Right ventricle myocardium superior (tissue), 1 donor: ENCODE results near the gene NR2F2. TPM values are rescaled to one million over a fixed set of nuclear protein-coding genes. Genes with fewer than 3 reads are reported as not detected.

ENCODE experiments used
- ATAC-seq: fragments of 200-7000 bp; cut with Tn5 transposase; one replicate; pipeline ENCODE4 v1.9.1; 2020; ENCODE audit warnings: mild to moderate bottlenecking; ENCODE audit not compliant: poor library complexity
- DNase-seq: peaks from one replicate; pipeline ENCODE4 v3.0.0-alpha.2; 2020
- intact Hi-C: fragments of 100-400 bp; cut with DNase I; formaldehyde crosslinking; loops from one replicate; pipeline ENCODE4 v1.11.2; 2022
- total RNA-seq: library from RNA; stranded (reverse); fragmentation: NEBNext Ultra II Directional; extraction: Animal tissue kit (Norgen Biotek cat#: 25700); gene quantifications from one replicate; pipeline ENCODE4 v1.2.1, GENCODE V29; 2021
- donor health status: DM: no; HTN: yes; CAD: no; lungs with severe emphysema.

NR2F2 gene
- total RNA-seq, 1 donor from 2014 or later, result 11.0 TPM

DNA sequence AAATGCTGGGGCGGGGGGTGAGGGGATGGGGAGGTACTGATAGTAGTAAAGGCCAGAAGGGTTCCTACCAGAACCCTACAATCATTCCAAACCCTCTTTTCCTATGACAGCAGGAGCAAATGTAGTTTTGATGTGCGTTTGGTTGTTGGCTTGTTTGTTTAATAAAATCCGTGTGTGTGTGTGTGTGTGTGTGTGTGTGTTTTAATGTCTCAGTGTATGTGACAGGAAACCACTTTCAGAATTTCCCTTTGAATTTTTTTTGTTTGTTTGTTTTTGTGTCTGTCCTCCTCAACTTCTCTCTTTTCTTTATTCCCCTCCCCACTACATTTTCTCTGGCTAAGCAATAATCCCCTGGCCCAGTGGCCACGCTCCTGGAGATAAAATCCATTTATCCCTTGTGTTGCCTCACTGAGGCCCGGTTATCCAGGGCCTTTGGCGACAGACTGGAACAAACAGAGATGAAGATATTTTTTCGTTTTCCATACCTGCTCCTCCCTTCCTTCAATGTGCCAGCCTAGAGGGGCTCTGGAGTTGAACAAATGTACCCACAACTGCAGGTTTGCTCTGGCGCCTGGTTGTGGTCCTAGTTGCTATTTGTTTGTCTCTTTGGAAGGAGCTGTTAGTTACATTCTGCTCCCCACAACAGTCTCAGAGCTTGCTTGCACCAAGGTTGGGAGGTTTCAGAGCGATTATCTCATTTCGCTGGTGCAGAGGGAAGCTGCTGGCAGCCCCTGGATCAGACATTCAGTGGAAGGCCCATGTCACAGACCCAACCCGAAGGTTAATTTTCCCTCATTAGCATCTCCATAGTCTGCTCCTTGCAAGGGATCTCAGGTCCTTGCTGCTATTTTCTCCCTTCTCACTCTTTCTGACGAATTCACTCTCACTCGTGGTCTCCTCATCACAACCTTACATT, 17.9 kb downstream of the NR2F2 start:
- intact Hi-C loops, result no loop called here
- ATAC-seq, result no peak
- DNase-seq, result no peak

DNA sequence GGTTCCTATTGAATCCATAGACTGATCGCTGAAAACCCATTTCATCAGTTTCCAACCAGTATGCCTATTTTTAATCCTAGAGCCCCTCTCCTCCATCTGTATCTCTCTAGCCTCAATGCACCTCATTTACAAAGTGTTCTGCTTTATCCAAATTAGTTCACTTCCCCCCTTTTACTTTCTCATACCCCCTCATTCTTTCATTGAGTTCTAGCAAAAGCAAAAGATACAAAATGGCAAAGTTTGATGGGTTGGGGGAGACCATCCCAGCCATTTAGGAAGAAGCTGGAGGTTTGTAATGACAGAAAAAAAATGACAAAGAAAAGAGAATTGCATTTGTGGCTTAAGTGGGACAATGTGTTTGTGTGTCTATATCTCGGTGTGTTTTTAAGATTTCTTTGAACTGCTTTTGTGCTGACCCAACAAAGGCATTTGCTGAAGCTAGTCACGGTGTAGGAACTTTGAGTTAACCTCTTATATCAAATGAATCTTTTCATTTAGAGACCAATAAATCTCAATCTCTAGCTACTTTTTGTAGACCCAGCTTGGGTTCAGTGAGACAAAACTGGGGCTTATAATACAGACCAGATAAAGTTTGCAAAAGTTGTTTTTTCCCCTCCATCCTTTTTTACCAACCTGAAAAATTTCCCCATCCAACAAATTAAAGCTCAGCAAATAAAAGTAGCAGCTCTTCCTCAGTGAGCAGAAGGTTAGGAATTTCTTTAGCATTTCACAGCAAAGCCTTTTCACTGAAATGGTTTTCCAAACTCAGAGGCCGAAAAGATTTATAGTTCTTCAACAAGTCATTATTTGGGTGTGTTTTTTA, 18.7 kb downstream of the NR2F2 start:
- DNase-seq (no peak), ATAC-seq (no peak)
- intact Hi-C loops, result no loop called here

DNA sequence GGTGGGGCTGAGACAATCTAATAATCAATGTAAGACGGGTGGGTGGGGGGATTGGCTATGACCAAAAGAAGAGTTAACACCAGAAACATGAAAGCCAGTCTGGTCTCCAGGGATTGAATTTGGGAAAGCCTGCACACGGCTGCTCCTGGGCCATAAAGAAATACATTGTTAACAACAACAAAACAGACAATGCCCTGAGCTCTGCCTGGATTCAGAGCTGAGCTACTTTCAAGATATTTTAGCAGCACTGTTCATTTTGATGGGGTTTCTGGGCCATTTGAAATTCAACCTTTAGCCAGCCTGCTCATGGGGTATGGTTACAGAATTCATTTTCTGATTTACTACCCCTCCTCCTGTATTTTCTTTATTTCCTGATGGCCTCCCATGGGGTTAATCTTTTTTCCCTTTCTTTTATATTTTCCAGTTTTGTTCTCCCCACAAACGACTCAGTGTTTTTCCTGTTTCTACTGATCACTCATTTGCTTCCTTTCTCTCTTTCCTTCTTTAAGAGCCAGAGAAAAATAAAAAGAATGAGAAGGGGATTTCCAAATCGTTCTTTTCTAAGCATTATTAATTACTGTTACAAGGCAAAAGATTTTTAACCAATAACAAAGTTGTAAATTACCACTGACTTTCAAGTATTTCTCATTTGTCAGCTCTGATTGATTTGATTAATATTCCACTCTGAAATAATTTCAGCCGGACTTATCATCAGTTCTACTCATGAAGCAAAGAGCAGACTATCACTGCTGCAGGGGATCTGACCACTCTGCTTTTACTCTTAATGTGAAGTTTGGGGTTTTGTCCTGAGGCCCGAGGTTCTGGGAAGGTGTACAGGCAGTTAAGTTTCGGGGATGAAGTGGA, 19.6 kb downstream of the NR2F2 start:
- intact Hi-C loops, result loop anchor here (10.0 kb wide), 1 partner anchor 235 kb away; no protein-coding TSS in a partner anchor
- ATAC-seq (no peak), DNase-seq (no peak)

- no peak for ATAC-seq
- no peak for DNase-seq
- intact Hi-C loops, result loop anchor here (10.0 kb wide), 1 partner anchor 234 kb away; no protein-coding TSS in a partner anchor
These were observed 20.6 kb downstream of the NR2F2 start for GRCh38 chr15:96350934-96351724.

- ATAC-seq, result no peak
These were observed 21.5 kb downstream of the NR2F2 start for GRCh38 chr15:96351761-96352603.

DNA sequence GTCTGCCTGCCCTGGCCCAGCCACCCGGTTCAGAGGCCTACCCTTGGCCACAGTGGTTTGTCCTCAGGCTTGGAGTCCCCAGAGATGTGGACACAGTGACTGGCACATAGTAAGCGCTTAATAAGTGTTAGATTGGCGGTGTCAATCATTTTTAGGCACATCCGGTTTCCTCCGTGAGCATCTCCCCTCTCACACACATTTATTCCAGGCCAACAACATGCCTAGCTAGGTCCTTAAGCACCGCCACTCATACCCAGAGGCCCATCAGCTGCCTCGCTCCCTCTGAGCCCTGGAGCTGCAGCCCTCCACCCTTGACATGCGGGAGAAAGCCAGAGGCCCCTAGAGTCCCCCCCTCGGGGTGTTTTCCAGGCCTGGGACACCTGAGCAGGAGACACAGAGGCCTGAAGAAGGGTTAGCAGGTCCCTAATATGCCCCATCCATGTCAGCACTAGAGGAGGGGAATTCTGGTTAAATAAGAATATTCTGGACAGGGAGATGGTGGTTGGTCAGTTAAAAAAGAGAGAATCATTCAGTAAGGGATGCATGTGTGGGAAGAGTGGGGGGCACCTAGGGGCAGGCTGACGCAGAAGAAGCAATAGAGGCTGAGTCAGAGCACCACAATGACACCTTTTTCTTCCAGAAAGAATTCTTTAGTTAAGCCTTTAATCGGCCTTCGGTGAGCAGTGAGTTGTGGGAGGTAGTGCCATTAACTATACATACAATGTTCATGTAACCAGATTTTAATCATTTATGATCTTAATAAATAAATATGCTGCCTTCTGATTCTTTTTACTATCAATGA, 22.3 kb downstream of the NR2F2 start:
- ATAC-seq (no peak), DNase-seq (no peak)
- intact Hi-C loops, result loop anchor here (10.0 kb wide), 1 partner anchor 232 kb away; no protein-coding TSS in a partner anchor

More at GRCh38 chr15:96351761-96352603, 21.5 kb downstream of the NR2F2 start:
- no peak for DNase-seq
- intact Hi-C loops, result loop anchor here (10.0 kb wide), 1 partner anchor 233 kb away; no protein-coding TSS in a partner anchor

- DNase-seq, result no peak
- intact Hi-C loops, result loop anchor here (10.0 kb wide), 1 partner anchor 231 kb away; no protein-coding TSS in a partner anchor
- ATAC-seq, result no peak
These were observed 23.0 kb downstream of the NR2F2 start for GRCh38 chr15:96353416-96353929.

DNA sequence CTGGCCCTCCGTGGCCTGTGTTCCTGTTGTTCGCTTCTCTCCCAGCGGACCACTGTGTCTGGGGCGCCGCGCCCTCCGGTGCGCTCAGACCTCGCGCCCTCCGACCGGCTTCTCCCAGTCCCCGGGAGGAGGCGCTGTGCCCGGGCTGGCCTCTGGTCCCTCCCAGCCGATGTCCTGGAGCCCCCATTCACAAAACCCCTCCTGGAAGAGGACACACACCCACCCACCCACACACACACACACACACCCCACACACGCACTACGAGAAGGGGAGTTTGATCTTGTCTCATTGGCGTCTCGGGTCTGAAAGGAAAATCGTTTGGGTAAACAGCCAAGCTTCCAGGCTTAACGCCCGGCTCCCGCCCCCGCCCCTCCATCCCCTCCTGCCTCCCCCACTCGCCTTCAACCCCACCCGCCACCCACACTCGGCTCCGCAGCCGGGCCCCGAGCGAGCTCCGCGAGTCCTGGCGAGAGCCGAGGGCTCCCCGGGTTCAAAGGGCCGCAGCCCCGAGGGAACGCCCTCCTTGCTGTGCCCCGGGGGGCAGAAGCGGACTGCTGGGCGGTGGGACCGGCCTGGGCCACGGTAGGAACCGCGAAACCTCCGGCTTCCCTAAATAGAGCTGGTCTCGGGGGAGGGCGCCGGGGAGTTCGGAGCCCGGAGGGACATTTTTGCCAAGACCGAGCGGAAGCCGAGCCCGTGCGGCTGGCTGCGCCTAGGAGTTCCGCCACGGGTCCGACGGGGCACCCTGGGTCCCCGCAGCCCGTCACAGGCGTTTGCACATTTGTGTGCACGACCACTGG, 23.6 kb downstream of the NR2F2 start:
- peak; percentile 60 for ATAC-seq
- intact Hi-C loops, result loop anchor here (10.0 kb wide), 1 partner anchor 231 kb away; no protein-coding TSS in a partner anchor
- peak; percentile 76 for DNase-seq

GRCh38 chr15:96354731-96355567, 24.4 kb downstream of the NR2F2 start:
- intact Hi-C loops, result loop anchor here (10.0 kb wide), 1 partner anchor 230 kb away; no protein-coding TSS in a partner anchor
- ATAC-seq (peak; percentile 53), DNase-seq (no peak)

GRCh38 chr15:96355568-96356187, 25.2 kb downstream of the NR2F2 start:
- no peak for DNase-seq
- intact Hi-C loops, result loop anchor here (10.0 kb wide), 1 partner anchor 229 kb away; no protein-coding TSS in a partner anchor
- ATAC-seq, result no peak

DNA sequence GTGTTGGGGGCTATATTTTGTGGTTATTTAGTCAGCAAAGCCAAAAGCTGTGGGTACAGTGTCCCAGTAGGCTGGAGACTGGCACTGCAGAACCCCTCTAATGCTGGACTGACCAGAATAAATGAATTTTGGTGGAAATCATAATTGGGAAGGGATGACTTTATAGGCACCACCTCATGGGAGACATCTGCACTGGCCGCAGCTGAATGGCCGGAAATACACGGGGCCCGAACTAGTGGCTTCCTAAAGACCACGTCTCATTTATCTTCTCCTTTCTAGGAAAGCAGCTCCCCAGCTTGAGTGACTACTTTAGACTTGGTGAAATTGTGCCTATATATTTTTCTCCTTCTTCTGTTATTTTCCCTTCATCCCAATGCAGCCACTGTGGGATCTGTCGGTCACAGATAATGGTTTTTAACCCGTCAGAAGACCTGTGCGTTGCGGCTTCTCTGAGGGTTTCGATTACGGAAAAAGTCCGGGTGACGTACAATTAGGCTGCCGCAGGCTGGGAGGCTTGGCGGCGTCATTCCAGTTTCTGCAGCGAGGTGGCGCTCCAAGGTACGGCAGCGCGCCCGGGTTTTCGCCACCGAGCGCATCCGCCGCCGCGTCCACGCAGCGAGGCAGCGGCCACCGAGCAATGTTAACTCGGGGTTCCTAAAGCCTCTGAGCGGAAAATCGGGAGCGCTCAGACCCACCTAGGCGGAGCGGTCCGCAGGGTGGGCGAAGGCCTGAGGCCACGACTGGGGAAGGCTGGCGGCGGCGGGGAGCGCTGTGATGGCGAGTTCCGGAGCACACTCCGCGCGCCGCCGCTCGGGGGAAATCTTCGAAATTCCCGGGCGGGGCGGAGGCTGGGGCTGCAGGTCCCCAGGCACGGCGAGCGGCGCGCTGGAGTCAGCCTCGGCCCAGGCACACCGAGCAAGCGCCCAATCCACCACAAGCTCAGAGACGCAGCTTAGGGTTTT, 26.3 kb downstream of the NR2F2 start:
- intact Hi-C loops, result loop anchor here (10.0 kb wide), 1 partner anchor 228 kb away; no protein-coding TSS in a partner anchor
- peak; percentile 78 for ATAC-seq
- DNase-seq, result peak; percentile 89
